ENCODE results near the gene CDH2. TPM values are rescaled to one million over a fixed set of nuclear protein-coding genes. Genes with fewer than 3 reads are reported as not detected.

CDH2 gene
- total RNA-seq, 4 donors from 2014 or later, result 3.9 to 9.8 (median 7.5) TPM

DNA sequence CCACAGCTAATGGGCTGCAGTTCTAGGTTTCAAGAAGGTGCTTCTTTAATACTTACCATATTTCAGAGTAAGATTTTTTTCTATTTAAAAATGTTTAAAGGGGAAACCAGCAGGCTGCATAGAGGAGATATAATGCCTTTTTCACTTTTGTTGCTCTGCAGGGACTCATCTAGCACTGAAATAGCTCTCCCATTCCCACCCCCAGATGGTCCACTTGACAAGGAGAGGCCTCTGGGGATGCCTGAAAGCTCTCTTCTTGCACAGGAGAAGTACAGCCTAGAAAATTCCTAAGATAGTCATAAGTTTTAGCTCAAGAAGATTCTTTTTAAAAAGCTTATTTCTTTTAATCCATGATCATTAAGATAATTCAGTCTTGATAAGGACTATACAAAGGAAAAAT is 126.4 kb downstream of the CDH2 start:
- TF ChIP-seq, protein P1, sequence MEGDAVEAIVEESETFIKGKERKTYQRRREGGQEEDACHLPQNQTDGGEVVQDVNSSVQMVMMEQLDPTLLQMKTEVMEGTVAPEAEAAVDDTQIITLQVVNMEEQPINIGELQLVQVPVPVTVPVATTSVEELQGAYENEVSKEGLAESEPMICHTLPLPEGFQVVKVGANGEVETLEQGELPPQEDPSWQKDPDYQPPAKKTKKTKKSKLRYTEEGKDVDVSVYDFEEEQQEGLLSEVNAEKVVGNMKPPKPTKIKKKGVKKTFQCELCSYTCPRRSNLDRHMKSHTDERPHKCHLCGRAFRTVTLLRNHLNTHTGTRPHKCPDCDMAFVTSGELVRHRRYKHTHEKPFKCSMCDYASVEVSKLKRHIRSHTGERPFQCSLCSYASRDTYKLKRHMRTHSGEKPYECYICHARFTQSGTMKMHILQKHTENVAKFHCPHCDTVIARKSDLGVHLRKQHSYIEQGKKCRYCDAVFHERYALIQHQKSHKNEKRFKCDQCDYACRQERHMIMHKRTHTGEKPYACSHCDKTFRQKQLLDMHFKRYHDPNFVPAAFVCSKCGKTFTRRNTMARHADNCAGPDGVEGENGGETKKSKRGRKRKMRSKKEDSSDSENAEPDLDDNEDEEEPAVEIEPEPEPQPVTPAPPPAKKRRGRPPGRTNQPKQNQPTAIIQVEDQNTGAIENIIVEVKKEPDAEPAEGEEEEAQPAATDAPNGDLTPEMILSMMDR (IDR thresholded peaks at IDR 0.05), result no peak
- TF ChIP-seq EP300 (IDR thresholded peaks at IDR 0.05) (no peak), POLR2A (IDR thresholded peaks at IDR 0.05) (no peak)
- no peaks in the 10 kb centered on the region for H3K9me3 ChIP-seq
- H3K27me3 ChIP-seq, result no peaks in the 10 kb centered on the region
- no peaks in the 10 kb centered on the region for H3K4me1 ChIP-seq
- no peak overlapping the region for H3K4me3 ChIP-seq
- no peak for DNase-seq (ENCODE audit: low spot score in 2 of 2)
- H3K36me3 ChIP-seq, result no peaks in the 10 kb centered on the region
- no peak overlapping the region for H3K27ac ChIP-seq

DNA sequence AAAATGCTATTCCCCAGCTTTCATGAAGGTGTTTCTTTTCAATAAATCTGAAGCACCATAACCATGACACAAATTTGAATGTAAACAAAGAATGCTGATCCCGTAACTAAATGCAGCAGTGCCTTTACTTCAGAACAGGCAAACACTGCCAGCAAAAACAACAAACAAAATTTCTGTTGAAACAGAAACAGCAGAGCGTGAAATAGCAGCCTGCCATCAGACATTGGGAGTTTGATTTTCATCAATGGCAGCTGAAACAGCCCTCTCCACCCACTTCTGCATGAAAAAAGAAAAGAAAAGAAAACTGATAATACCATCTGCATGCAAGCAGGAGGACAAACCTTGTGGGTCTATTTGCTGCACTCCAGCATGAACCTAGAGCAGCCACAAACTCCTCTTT is 128.3 kb downstream of the CDH2 start:
- Histone ChIP-seq H3K4me3 (no peak overlapping the region), H3K4me1 (no peaks in the 10 kb centered on the region), H3K27me3 (no peaks in the 10 kb centered on the region)

GRCh38 chr18:28045880-28046279 is 131.1 kb downstream of the CDH2 start:
- no peaks in the 10 kb centered on the region for H3K4me1 ChIP-seq
- no peak overlapping the region for H3K4me3 ChIP-seq
- TF ChIP-seq, protein P1 (IDR thresholded peaks at IDR 0.05), result no peak
- TF ChIP-seq EP300 (IDR thresholded peaks at IDR 0.05) (no peak), POLR2A (IDR thresholded peaks at IDR 0.05) (no peak)
- H3K9me3 ChIP-seq, result no peaks in the 10 kb centered on the region
- no peaks in the 10 kb centered on the region for H3K36me3 ChIP-seq
- H3K27ac ChIP-seq, result no peak overlapping the region
- DNase-seq (ENCODE audit: low spot score in 2 of 2), result no peak
- 46 to 56% methylated on average over 3 of the region's 3 CpGs for WGBS, 2 donors
- H3K27me3 ChIP-seq, result no peaks in the 10 kb centered on the region

More for the DNA sequence above, 128.3 kb downstream of the CDH2 start:
- DNase-seq (ENCODE audit: low spot score in 2 of 2), result no peak
- 44 to 45% methylated on average over 2 of the region's 2 CpGs for WGBS, 2 donors
- TF ChIP-seq EP300 (IDR thresholded peaks at IDR 0.05), result no peak
- TF ChIP-seq, protein P1 (IDR thresholded peaks at IDR 0.05), result no peak
- TF ChIP-seq POLR2A (IDR thresholded peaks at IDR 0.05), result no peak
- Histone ChIP-seq H3K9me3 (no peaks in the 10 kb centered on the region), H3K27ac (no peak overlapping the region), H3K36me3 (no peaks in the 10 kb centered on the region)

- no peak for DNase-seq (ENCODE audit: low spot score in 2 of 2)
- no peaks in the 10 kb centered on the region for H3K27me3 ChIP-seq
- no peaks in the 10 kb centered on the region for H3K9me3 ChIP-seq
- WGBS, 2 donors, result 31 to 32% methylated on average over 3 of the region's 3 CpGs
- TF ChIP-seq EP300 (IDR thresholded peaks at IDR 0.05), result no peak
- TF ChIP-seq POLR2A (IDR thresholded peaks at IDR 0.05), result no peak
- TF ChIP-seq, protein P1 (IDR thresholded peaks at IDR 0.05), result no peak
- no peaks in the 10 kb centered on the region for H3K36me3 ChIP-seq
- no peak overlapping the region for H3K4me3 ChIP-seq
- no peaks in the 10 kb centered on the region for H3K4me1 ChIP-seq
- H3K27ac ChIP-seq, result no peak overlapping the region
Measured at GRCh38 chr18:28045176-28045810, 131.6 kb downstream of the CDH2 start.

DNA sequence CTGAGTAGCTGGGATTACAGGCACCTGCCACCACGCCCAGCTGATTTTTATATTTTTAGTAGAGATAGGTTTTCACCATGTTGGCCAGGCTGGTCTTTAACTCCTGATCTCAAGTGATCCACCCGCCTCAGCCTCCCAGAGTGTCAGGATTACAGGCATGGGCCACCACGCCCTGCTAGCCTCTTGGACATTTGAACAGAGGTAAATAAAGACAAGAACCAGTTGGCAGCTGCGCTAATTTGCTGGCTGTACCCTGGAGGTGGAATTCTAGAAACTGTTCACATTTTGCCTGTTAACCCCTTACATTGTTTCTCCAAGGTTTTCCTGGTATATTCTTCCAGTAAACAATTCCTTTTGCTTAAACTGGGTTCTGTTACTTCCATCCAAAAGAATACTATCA is 132.9 kb downstream of the CDH2 start:
- no peak for DNase-seq (ENCODE audit: low spot score in 2 of 2)
- no peak overlapping the region for H3K27ac ChIP-seq
- H3K36me3 ChIP-seq, result no peaks in the 10 kb centered on the region
- WGBS, 2 donors, result 92 to 95% methylated on average over 4 of the region's 4 CpGs
- no peaks in the 10 kb centered on the region for H3K9me3 ChIP-seq
- no peak for TF ChIP-seq POLR2A (IDR thresholded peaks at IDR 0.05)
- TF ChIP-seq EP300 (IDR thresholded peaks at IDR 0.05), result no peak
- TF ChIP-seq, protein P1 (IDR thresholded peaks at IDR 0.05), result no peak
- no peak overlapping the region for H3K4me3 ChIP-seq
- H3K27me3 ChIP-seq, result no peaks in the 10 kb centered on the region
- no peaks in the 10 kb centered on the region for H3K4me1 ChIP-seq
